ENCODE results near the gene APOBEC3C.

- TF ChIP-seq TAF1 (IDR thresholded peaks at IDR 0.05; ENCODE audit: low read depth) (no peak), REST (IDR thresholded peaks at IDR 0.05; ENCODE audit: borderline replicate concordance) (no peak), EZH2 (IDR thresholded peaks at IDR 0.05; ENCODE audit: borderline replicate concordance, insufficient read depth, low read length, poor library complexity, severe bottlenecking) (no peak), EP300 (conservative IDR thresholded peaks at IDR 0.05; ENCODE audit: poor library complexity, severe bottlenecking) (no peak)
- TF ChIP-seq, protein P1, sequence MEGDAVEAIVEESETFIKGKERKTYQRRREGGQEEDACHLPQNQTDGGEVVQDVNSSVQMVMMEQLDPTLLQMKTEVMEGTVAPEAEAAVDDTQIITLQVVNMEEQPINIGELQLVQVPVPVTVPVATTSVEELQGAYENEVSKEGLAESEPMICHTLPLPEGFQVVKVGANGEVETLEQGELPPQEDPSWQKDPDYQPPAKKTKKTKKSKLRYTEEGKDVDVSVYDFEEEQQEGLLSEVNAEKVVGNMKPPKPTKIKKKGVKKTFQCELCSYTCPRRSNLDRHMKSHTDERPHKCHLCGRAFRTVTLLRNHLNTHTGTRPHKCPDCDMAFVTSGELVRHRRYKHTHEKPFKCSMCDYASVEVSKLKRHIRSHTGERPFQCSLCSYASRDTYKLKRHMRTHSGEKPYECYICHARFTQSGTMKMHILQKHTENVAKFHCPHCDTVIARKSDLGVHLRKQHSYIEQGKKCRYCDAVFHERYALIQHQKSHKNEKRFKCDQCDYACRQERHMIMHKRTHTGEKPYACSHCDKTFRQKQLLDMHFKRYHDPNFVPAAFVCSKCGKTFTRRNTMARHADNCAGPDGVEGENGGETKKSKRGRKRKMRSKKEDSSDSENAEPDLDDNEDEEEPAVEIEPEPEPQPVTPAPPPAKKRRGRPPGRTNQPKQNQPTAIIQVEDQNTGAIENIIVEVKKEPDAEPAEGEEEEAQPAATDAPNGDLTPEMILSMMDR (IDR thresholded peaks at IDR 0.05; ENCODE audit: poor library complexity, severe bottlenecking): no peak
These were observed 39.8 kb upstream of the APOBEC3C start for GRCh38 chr22:38974170-38974825.

Measured in neural cell (in vitro differentiated cells).